K562 (cell line): ENCODE results near the gene RTBDN. TPM values are rescaled to one million over a fixed set of nuclear protein-coding genes. Genes with fewer than 3 reads are reported as not detected.

Experiments used
- ARID4B ChIP-seq: sonication (generic); formaldehyde crosslinking; IDR thresholded peaks from 2 replicates; pipeline ENCODE4 v1.8.0; 2022; ENCODE audit warnings: mild to moderate bottlenecking, missing genetic modification reagents
- CREB3 ChIP-seq: fragments of 450-650 bp; conservative IDR thresholded peaks from 2 replicates; pipeline ENCODE4 v1.6.1; 2016; ENCODE audit warnings: missing genetic modification characterization, low read depth, mild to moderate bottlenecking, missing compliant biosample characterization, moderate library complexity
- CREB3L1 ChIP-seq: fragments of 450-650 bp; IDR thresholded peaks from 2 replicates; pipeline ENCODE4 v1.6.1; 2014; ENCODE audit warnings: low read depth, mild to moderate bottlenecking, moderate library complexity, borderline replicate concordance
- FOXJ2 ChIP-seq: fragments of 200-800 bp; sonication (Bioruptor generic); IDR thresholded peaks from 2 replicates; pipeline ENCODE4 v1.6.1; 2016; ENCODE audit warnings: missing genetic modification characterization, missing compliant biosample characterization
- IFI16 ChIP-seq: fragments of 250-450 bp; sonication (Bioruptor Pico); IDR thresholded peaks from 2 replicates; pipeline ENCODE4 v2.1.2; 2022; ENCODE audit warnings: mild to moderate bottlenecking, inconsistent platforms
- ILF3 ChIP-seq: fragments of 450-650 bp; IDR thresholded peaks from 2 replicates; pipeline ENCODE4 v1.6.1; 2018; ENCODE audit warnings: antibody characterized with exemption, mild to moderate bottlenecking, moderate library complexity, borderline replicate concordance
- LCOR ChIP-seq: sonication (generic); formaldehyde crosslinking; IDR thresholded peaks from 2 replicates; pipeline ENCODE4 v1.8.0; 2022; ENCODE audit warnings: mild to moderate bottlenecking, missing genetic modification reagents
- MAZ ChIP-seq, 2 experiments: fragments of 450-650 bp in 1 of 2; sonication (generic) in 1 of 2; formaldehyde crosslinking; IDR thresholded peaks in 1 of 2; conservative IDR thresholded peaks in 1 of 2; 2 replicates each; pipeline versions ENCODE4 v1.4.0 to v1.5.0; 2020; ENCODE audit warnings: mild to moderate bottlenecking in 1 of 2, missing genetic modification reagents in 1 of 2
- NFYB ChIP-seq: IDR thresholded peaks from 2 replicates; pipeline ENCODE4 v1.6.1; 2011; ENCODE audit warnings: mild to moderate bottlenecking, moderate library complexity; ENCODE audit not compliant: insufficient read length; ENCODE audit errors: extremely low read depth
- POLR3A ChIP-seq: IDR thresholded peaks from 2 replicates; pipeline ENCODE4 v1.6.1; 2011; ENCODE audit warnings: borderline replicate concordance, mild to moderate bottlenecking, moderate library complexity; ENCODE audit not compliant: insufficient read length, insufficient read depth; ENCODE audit errors: extremely low read depth
- PTBP1 ChIP-seq: fragments of 200-400 bp; formaldehyde crosslinking; IDR thresholded peaks from 2 replicates; pipeline ENCODE4 v1.6.1; 2017; ENCODE audit warnings: low read depth, low read length
- SMARCE1 ChIP-seq: fragments of 450-650 bp; IDR thresholded peaks from 2 replicates; pipeline ENCODE4 v1.7.1; 2016; ENCODE audit warnings: mild to moderate bottlenecking
- TFAM ChIP-seq: fragments of 250-450 bp; sonication (Bioruptor Pico); conservative IDR thresholded peaks from 2 replicates; pipeline ENCODE4 v1.5.0; 2021; ENCODE audit warnings: mild to moderate bottlenecking, moderate library complexity
- TSHZ1 ChIP-seq: fragments of 250-450 bp; sonication (Bioruptor Pico); IDR thresholded peaks from 2 replicates; pipeline ENCODE4 v1.4.0; 2020; ENCODE audit warnings: mild to moderate bottlenecking, moderate library complexity
- ZNF511 ChIP-seq: sonication (generic); formaldehyde crosslinking; IDR thresholded peaks from 2 replicates; pipeline ENCODE4 v1.8.0; 2022; ENCODE audit warnings: mild to moderate bottlenecking, missing genetic modification reagents
- polyA plus RNA-seq, 8 experiments: library from polyadenylated mRNA; depleted of rRNA in 4 of 8; stranded (reverse) in 5 of 8; unstranded in 3 of 8; fragments of >200 nt; fragmentation: Nextera tagmentation in 2 of 8; fragmentation: Illumina TruSeq in 1 of 8; extraction: Ambion mirVana in 2 of 8; extraction: Trizol in 1 of 8; gene quantifications; 2 replicates each; pipeline versions ENCODE4 v1.2.1 to v1.2.3, GENCODE V29; 2011 to 2014; ENCODE audit warnings: inconsistent platforms in 1 of 8, missing spikeins in 1 of 8
- total RNA-seq, 7 experiments: library from RNA; depleted of rRNA in 6 of 7; stranded (reverse); fragments of >200 nt in 6 of 7; fragmentation: Illumina TruSeq in 2 of 7; extraction: Trizol in 2 of 7; gene quantifications; 2 replicates each; pipeline versions ENCODE4 v1.2.1 to v1.2.3, GENCODE V29; 2011 to 2021; ENCODE audit warnings: low replicate concordance in 1 of 7

RTBDN gene
- total and polyA plus RNA-seq, 9 of the 15 experiments (the other 6 are each of a cell fraction or from before 2014, with no cell fraction given): 0.20 to 2.3 (median 0.72) TPM; not detected in 1

- TF ChIP-seq CREB3 (tag): no peak
- peak; percentile 94 to 97 for TF ChIP-seq MAZ (CRISPR knock-in tag; conservative IDR thresholded peaks at IDR 0.05 in 1 of 2, IDR thresholded peaks at IDR 0.05 in 1 of 2)
- TF ChIP-seq POLR3A: no peak
- no peak for TF ChIP-seq NFYB
- peak; percentile 18; the same call in 1 of the 2 replicates for TF ChIP-seq CREB3L1
- no peak for TF ChIP-seq TFAM (CRISPR knock-in tag)
- TF ChIP-seq IFI16: no peak
- no peak for TF ChIP-seq LCOR (CRISPR knock-in tag)
- TF ChIP-seq FOXJ2 (tag): no peak
- TF ChIP-seq ILF3: no peak
- no peak for TF ChIP-seq PTBP1
- TF ChIP-seq ARID4B: 0 out of 2 replicates have a peak, but pooled peaks have one; percentile 51
- no peak for TF ChIP-seq ZNF511
- TF ChIP-seq TSHZ1: no peak
- TF ChIP-seq SMARCE1: no peak
Measured at GRCh38 chr19:12838182-12838885, 4.0 kb upstream of the RTBDN start, which contains the start of gene MAST1 (continued).
